NB4 (cell line): Measurements from ENCODE around the gene ZNF764.

Experiments
- DNase-seq: peaks from one replicate; pipeline ENCODE4 v3.0.0; 2010; ENCODE audit warnings: low read depth
- H3K4me3 ChIP-seq: one replicate; pipeline ENCODE4 v1.5.1; 2011; ENCODE audit warnings: mild to moderate bottlenecking, low read depth, low read length, moderate library complexity
- MYC ChIP-seq: IDR thresholded peaks from 2 replicates; pipeline ENCODE4 v1.6.1; 2011; ENCODE audit warnings: low read depth, low read length
- POLR2A ChIP-seq: IDR thresholded peaks from 2 replicates; pipeline ENCODE4 v1.6.1; 2011; ENCODE audit warnings: mild to moderate bottlenecking; ENCODE audit not compliant: insufficient read length; ENCODE audit errors: extremely low read depth
- TF ChIP-seq, protein P1 (sequence below): IDR thresholded peaks from one replicate; pipeline ENCODE4 v1.5.1; 2012; ENCODE audit warnings: low read depth, low read length
- TF ChIP-seq, protein P2 (sequence below): IDR thresholded peaks from 2 replicates; pipeline ENCODE4 v1.6.1; 2011; ENCODE audit warnings: low read depth, low read length

Gene ZNF764

GRCh38 chr16:30558789-30559377 lies 709 bp upstream of the ZNF764 start:
- H3K4me3 ChIP-seq: peak overlapping the region; percentile 38
- DNase-seq: no peak
- TF ChIP-seq, protein P1, sequence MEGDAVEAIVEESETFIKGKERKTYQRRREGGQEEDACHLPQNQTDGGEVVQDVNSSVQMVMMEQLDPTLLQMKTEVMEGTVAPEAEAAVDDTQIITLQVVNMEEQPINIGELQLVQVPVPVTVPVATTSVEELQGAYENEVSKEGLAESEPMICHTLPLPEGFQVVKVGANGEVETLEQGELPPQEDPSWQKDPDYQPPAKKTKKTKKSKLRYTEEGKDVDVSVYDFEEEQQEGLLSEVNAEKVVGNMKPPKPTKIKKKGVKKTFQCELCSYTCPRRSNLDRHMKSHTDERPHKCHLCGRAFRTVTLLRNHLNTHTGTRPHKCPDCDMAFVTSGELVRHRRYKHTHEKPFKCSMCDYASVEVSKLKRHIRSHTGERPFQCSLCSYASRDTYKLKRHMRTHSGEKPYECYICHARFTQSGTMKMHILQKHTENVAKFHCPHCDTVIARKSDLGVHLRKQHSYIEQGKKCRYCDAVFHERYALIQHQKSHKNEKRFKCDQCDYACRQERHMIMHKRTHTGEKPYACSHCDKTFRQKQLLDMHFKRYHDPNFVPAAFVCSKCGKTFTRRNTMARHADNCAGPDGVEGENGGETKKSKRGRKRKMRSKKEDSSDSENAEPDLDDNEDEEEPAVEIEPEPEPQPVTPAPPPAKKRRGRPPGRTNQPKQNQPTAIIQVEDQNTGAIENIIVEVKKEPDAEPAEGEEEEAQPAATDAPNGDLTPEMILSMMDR: no peak
- TF ChIP-seq, protein P2, sequence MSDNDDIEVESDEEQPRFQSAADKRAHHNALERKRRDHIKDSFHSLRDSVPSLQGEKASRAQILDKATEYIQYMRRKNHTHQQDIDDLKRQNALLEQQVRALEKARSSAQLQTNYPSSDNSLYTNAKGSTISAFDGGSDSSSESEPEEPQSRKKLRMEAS: no peak
- TF ChIP-seq MYC (no peak), POLR2A (no peak)

- TF ChIP-seq, protein P2: peak; percentile 6; the same call in 1 of the 2 replicates
- no peak for TF ChIP-seq MYC
- peak overlapping the region; percentile 76 for H3K4me3 ChIP-seq
- DNase-seq: no peak
Measured at GRCh38 chr16:30557707-30557956, 542 bp downstream of the ZNF764 start.

- H3K4me3 ChIP-seq: no peak overlapping the region
- no peak for TF ChIP-seq POLR2A
- TF ChIP-seq, protein P1: no peak
- TF ChIP-seq MYC: no peak
- TF ChIP-seq, protein P2: no peak
- no peak for DNase-seq
Measured at GRCh38 chr16:30556125-30556473, 2.1 kb downstream of the ZNF764 start.

GRCh38 chr16:30555315-30556124 lies 2.7 kb downstream of the ZNF764 start:
- TF ChIP-seq, protein P1: no peak
- TF ChIP-seq MYC (no peak), POLR2A (no peak)
- TF ChIP-seq, protein P2: no peak
- DNase-seq: no peak
- no peak overlapping the region for H3K4me3 ChIP-seq

GRCh38 chr16:30554557-30555314 lies 3.4 kb downstream of the ZNF764 start:
- H3K4me3 ChIP-seq: no peak overlapping the region
- DNase-seq: no peak
- TF ChIP-seq MYC: no peak
- TF ChIP-seq, protein P2: no peak
- TF ChIP-seq, protein P1: no peak

DNA sequence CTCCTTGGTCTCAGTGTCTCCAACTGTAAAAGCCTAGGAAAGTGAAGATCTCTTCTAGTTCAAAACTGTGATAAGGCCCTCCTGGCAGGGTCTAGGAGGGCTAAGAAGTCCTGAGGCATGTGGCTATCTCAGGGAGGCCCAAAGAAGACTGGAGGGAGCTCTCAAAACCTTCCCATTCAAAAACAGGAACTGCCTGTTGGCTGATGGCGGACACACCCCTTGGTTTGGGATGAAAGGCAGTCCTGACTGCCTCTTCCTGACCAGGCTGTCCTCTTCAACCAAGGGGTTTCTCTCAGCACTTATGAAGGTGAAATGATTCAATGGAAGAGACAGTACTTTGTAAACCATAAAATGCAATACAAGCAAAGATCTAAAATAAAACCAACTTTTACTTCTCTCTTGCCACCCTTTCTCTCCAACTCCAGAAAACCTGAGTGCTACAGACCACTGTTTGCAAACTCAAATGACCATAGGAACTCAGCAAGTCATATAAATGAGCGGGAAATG lies 4.7 kb downstream of the ZNF764 start:
- peak; percentile 31 for DNase-seq
- H3K4me3 ChIP-seq: no peak overlapping the region
- no peak for TF ChIP-seq POLR2A
- TF ChIP-seq, protein P1: no peak
- TF ChIP-seq, protein P2: no peak
- TF ChIP-seq MYC: no peak
